ENCODE measurements around the gene ZNFX1. TPM values are rescaled to one million over a fixed set of nuclear protein-coding genes. Genes with fewer than 3 reads are reported as not detected.

The ZNFX1 gene
- polyA plus RNA-seq, 1 donor from 2014 or later = 5.4 TPM

- Histone ChIP-seq H2AFZ (ENCODE audit: low read depth, low read length) (no peak overlapping the region), H3K9me2 (ENCODE audit: insufficient read depth, low read length) (no peaks in the 10 kb centered on the region)
Measured at GRCh38 chr20:49320460-49320859, 42.6 kb upstream of the ZNFX1 start.

GRCh38 chr20:49319208-49319809 is 41.5 kb upstream of the ZNFX1 start:
- no peak overlapping the region for H3K9ac ChIP-seq (ENCODE audit: low read length)
- H3K4me3 ChIP-seq (ENCODE audit: low read length) = peak overlapping the region; percentile 81

More at GRCh38 chr20:49320460-49320859, 42.6 kb upstream of the ZNFX1 start:
- TF ChIP-seq RAD21 (conservative IDR thresholded peaks at IDR 0.05) (no peak), CTCF (IDR thresholded peaks at IDR 0.05; ENCODE audit: poor library complexity, severe bottlenecking) (peak; percentile 45)
- no peak overlapping the region for H3K27ac ChIP-seq (ENCODE audit: low read length)
- no peak overlapping the region for H3K4me2 ChIP-seq (ENCODE audit: low read length)
- H3F3A ChIP-seq (ENCODE audit: insufficient read depth, low read length, poor library complexity, severe bottlenecking) = no peaks in the 10 kb centered on the region
- no peaks in the 10 kb centered on the region for H3K79me2 ChIP-seq (replicated peaks; ENCODE audit: insufficient read depth, low read length)
- no peaks in the 10 kb centered on the region for H4K20me1 ChIP-seq (ENCODE audit: insufficient read depth)
- no peak overlapping the region for H3K4me3 ChIP-seq (ENCODE audit: low read length)
- no peaks in the 10 kb centered on the region for H3K36me3 ChIP-seq (ENCODE audit: insufficient read depth, low read length)
- peaks cover 55% of the 10 kb centered on the region for H3K27me3 ChIP-seq (ENCODE audit: insufficient read depth, low read depth, low read length)
- H3K9me3 ChIP-seq (ENCODE audit: low read length) = peaks cover 6% of the 10 kb centered on the region
- H3K9ac ChIP-seq (ENCODE audit: low read length) = no peak overlapping the region

More at GRCh38 chr20:49319208-49319809, 41.5 kb upstream of the ZNFX1 start:
- Histone ChIP-seq H3K36me3 (ENCODE audit: insufficient read depth, low read length) (no peaks in the 10 kb centered on the region), H3K4me2 (ENCODE audit: low read length) (peak overlapping the region; percentile 78), H3K9me3 (ENCODE audit: low read length) (peaks cover 6% of the 10 kb centered on the region), H2AFZ (ENCODE audit: low read depth, low read length) (no peak overlapping the region), H3K27ac (ENCODE audit: low read length) (no peak overlapping the region), H3K27me3 (ENCODE audit: insufficient read depth, low read depth, low read length) (peaks cover 55% of the 10 kb centered on the region), H3K9me2 (ENCODE audit: insufficient read depth, low read length) (no peaks in the 10 kb centered on the region), H3F3A (ENCODE audit: insufficient read depth, low read length, poor library complexity, severe bottlenecking) (no peaks in the 10 kb centered on the region), H3K79me2 (replicated peaks; ENCODE audit: insufficient read depth, low read length) (no peaks in the 10 kb centered on the region), H4K20me1 (ENCODE audit: insufficient read depth) (no peaks in the 10 kb centered on the region)
- TF ChIP-seq REST (IDR thresholded peaks at IDR 0.05; ENCODE audit: borderline replicate concordance) = no peak
- TF ChIP-seq MXI1 (conservative IDR thresholded peaks at IDR 0.05; ENCODE audit: poor library complexity, severe bottlenecking) = no peak
- TF ChIP-seq POLR2AphosphoS5 (IDR thresholded peaks at IDR 0.05) = no peak
- no peak for TF ChIP-seq EZH2 (IDR thresholded peaks at IDR 0.05; ENCODE audit: borderline replicate concordance, insufficient read depth, low read length, poor library complexity, severe bottlenecking)
- TF ChIP-seq SMC3 (conservative IDR thresholded peaks at IDR 0.05; ENCODE audit: poor library complexity) = no peak
- no peak for TF ChIP-seq TAF1 (IDR thresholded peaks at IDR 0.05; ENCODE audit: low read depth)
- TF ChIP-seq RAD21 (conservative IDR thresholded peaks at IDR 0.05) = no peak
- TF ChIP-seq CTCF (IDR thresholded peaks at IDR 0.05; ENCODE audit: poor library complexity, severe bottlenecking) = no peak
- no peak for TF ChIP-seq EP300 (conservative IDR thresholded peaks at IDR 0.05; ENCODE audit: poor library complexity, severe bottlenecking)

Data from neural cell (in vitro differentiated cells).